Measurements from ENCODE around the gene ATP6V0B. TPM values are rescaled to one million over a fixed set of nuclear protein-coding genes. Genes with fewer than 3 reads are reported as not detected.

ATP6V0B gene
- polyA plus RNA-seq, 1 donor from 2014 or later, result 580 TPM

GRCh38 chr1:43981135-43981491 is 6.4 kb downstream of the ATP6V0B start:
- Histone ChIP-seq H3K4me2 (ENCODE audit: low read length) (no peak overlapping the region), H4K20me1 (ENCODE audit: insufficient read depth) (no peaks in the 10 kb centered on the region)
- TF ChIP-seq TAF1 (IDR thresholded peaks at IDR 0.05; ENCODE audit: low read depth) (no peak), EZH2 (IDR thresholded peaks at IDR 0.05; ENCODE audit: borderline replicate concordance, insufficient read depth, low read length, poor library complexity, severe bottlenecking) (no peak), CTCF (IDR thresholded peaks at IDR 0.05; ENCODE audit: poor library complexity, severe bottlenecking) (no peak), EP300 (conservative IDR thresholded peaks at IDR 0.05; ENCODE audit: poor library complexity, severe bottlenecking) (no peak), MXI1 (conservative IDR thresholded peaks at IDR 0.05; ENCODE audit: poor library complexity, severe bottlenecking) (no peak), POLR2AphosphoS5 (IDR thresholded peaks at IDR 0.05) (no peak), SMC3 (conservative IDR thresholded peaks at IDR 0.05; ENCODE audit: poor library complexity) (no peak), REST (IDR thresholded peaks at IDR 0.05; ENCODE audit: borderline replicate concordance) (no peak), RAD21 (conservative IDR thresholded peaks at IDR 0.05) (no peak)

GRCh38 chr1:43981636-43982035 is 6.9 kb downstream of the ATP6V0B start:
- no peaks in the 10 kb centered on the region for H4K20me1 ChIP-seq (ENCODE audit: insufficient read depth)
- no peak overlapping the region for H3K9ac ChIP-seq (ENCODE audit: low read length)
- peaks cover 22% of the 10 kb centered on the region for H3K79me2 ChIP-seq (replicated peaks; ENCODE audit: insufficient read depth, low read length)
- no peaks in the 10 kb centered on the region for H3F3A ChIP-seq (ENCODE audit: insufficient read depth, low read length, poor library complexity, severe bottlenecking)
- H3K36me3 ChIP-seq (ENCODE audit: insufficient read depth, low read length), result no peaks in the 10 kb centered on the region
- TF ChIP-seq POLR2AphosphoS5 (IDR thresholded peaks at IDR 0.05), result no peak
- TF ChIP-seq MXI1 (conservative IDR thresholded peaks at IDR 0.05; ENCODE audit: poor library complexity, severe bottlenecking), result no peak
- TF ChIP-seq SMC3 (conservative IDR thresholded peaks at IDR 0.05; ENCODE audit: poor library complexity), result no peak
- no peak for TF ChIP-seq EZH2 (IDR thresholded peaks at IDR 0.05; ENCODE audit: borderline replicate concordance, insufficient read depth, low read length, poor library complexity, severe bottlenecking)
- H3K9me2 ChIP-seq (ENCODE audit: insufficient read depth, low read length), result no peaks in the 10 kb centered on the region
- H2AFZ ChIP-seq (ENCODE audit: low read depth, low read length), result no peak overlapping the region
- H3K27ac ChIP-seq (ENCODE audit: low read length), result no peak overlapping the region
- H3K4me3 ChIP-seq (ENCODE audit: low read length), result peak overlapping the region; percentile 91
- H3K4me2 ChIP-seq (ENCODE audit: low read length), result no peak overlapping the region
- H3K9me3 ChIP-seq (ENCODE audit: low read length), result no peaks in the 10 kb centered on the region
- H3K27me3 ChIP-seq (ENCODE audit: insufficient read depth, low read depth, low read length), result no peaks in the 10 kb centered on the region

More at GRCh38 chr1:43981135-43981491, 6.4 kb downstream of the ATP6V0B start:
- Histone ChIP-seq H3K36me3 (ENCODE audit: insufficient read depth, low read length) (no peaks in the 10 kb centered on the region), H3K9me3 (ENCODE audit: low read length) (no peaks in the 10 kb centered on the region), H2AFZ (ENCODE audit: low read depth, low read length) (no peak overlapping the region), H3K27ac (ENCODE audit: low read length) (no peak overlapping the region), H3K9ac (ENCODE audit: low read length) (no peak overlapping the region), H3F3A (ENCODE audit: insufficient read depth, low read length, poor library complexity, severe bottlenecking) (no peaks in the 10 kb centered on the region), H3K4me3 (ENCODE audit: low read length) (peak overlapping the region; percentile 91), H3K27me3 (ENCODE audit: insufficient read depth, low read depth, low read length) (no peaks in the 10 kb centered on the region), H3K9me2 (ENCODE audit: insufficient read depth, low read length) (no peaks in the 10 kb centered on the region), H3K79me2 (replicated peaks; ENCODE audit: insufficient read depth, low read length) (peaks cover 27% of the 10 kb centered on the region)

All from neural cell (in vitro differentiated cells).